GM19035 (cell line): ENCODE data around the gene TOLLIP.
"Not testable (repeated sequence)": the region's sequence is repeated elsewhere in the genome, so short reads cannot be mapped to it uniquely, and the experiment has no call there.

Source experiments
- ATAC-seq: cut with Tn5 transposase; IDR thresholded peaks from one replicate; pipeline ENCODE4 v1.9.1; 2021; ENCODE audit not compliant: unreplicated experiment

The TOLLIP gene

GRCh38 chr11:1267441-1268100, 41.9 kb downstream of the TOLLIP start:
- ATAC-seq, result no peak

DNA sequence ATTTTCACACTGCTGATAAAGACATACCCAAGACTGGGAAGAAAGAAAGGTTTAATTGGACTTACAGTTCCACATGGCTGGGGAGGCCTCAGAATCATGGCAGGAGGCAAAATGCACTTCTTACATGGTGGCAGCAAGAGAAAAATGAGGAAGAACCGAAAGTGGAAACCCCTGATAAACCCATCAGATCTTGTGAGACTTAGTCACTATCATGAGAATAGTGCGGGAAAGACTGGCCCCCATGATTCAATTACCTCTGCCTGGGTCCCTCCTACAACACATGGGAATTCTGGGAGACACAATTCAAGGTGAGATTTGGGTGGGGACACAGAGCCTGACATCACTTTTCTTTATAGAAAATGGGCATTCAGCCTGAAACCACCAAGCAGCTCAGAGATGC, 42.5 kb downstream of the TOLLIP start:
- ATAC-seq, result not testable (repeated sequence)

- not testable (repeated sequence) for ATAC-seq
Observed at GRCh38 chr11:1265480-1265879, 44.0 kb downstream of the TOLLIP start.

- not testable (repeated sequence) for ATAC-seq
Observed at GRCh38 chr11:1264444-1264843, 45.0 kb downstream of the TOLLIP start.

DNA sequence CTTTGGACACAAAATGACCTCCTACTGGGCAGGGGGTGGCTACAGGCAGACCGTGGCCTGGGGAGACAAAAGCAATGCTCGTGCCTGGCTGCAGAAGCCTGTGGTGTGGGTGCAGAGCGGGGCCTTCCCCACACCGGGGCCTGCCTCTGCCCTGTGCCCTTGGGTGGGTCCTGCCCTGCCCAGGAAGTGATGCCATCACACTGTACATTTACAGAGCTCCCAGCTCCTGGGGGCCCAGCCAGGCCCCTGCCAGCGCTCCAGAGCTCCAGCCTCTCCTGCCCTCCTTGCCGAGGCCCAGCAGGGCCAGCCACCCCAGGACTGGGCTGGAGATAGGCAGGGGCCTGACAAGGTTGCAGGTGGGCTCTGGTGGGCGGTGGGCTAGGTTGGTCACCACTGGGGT, 46.4 kb downstream of the TOLLIP start:
- no peak for ATAC-seq

GRCh38 chr11:1262172-1263006, 47.0 kb downstream of the TOLLIP start:
- ATAC-seq, result peak; percentile 86

GRCh38 chr11:1261241-1262071, 48.0 kb downstream of the TOLLIP start:
- ATAC-seq, result no peak

- no peak for ATAC-seq
Observed at GRCh38 chr11:1260620-1261019, 48.8 kb downstream of the TOLLIP start.

DNA sequence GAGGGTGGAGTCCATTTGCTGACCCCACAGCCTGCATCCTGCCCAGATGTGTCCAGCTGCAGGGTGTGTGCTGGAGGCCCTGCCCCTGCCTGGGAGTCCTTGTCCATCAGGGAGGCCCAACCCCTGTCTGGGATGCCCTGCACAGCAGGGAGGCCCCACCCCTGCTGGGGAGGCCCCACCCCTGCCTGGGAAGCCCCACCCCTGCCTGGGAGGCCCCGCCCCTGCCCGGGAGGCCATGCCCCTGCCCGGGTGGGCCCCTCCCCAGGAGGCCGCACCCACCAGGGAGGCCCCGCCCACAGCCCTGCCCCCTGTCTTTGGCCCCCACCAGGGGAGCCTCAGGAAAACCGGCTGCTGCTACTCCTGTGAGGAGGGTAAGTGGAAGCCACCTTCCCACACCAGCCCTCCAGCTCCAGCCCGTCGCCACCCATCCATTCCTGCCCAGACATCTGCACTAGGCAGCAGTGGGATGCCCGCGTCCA, 49.4 kb downstream of the TOLLIP start:
- no peak for ATAC-seq

DNA sequence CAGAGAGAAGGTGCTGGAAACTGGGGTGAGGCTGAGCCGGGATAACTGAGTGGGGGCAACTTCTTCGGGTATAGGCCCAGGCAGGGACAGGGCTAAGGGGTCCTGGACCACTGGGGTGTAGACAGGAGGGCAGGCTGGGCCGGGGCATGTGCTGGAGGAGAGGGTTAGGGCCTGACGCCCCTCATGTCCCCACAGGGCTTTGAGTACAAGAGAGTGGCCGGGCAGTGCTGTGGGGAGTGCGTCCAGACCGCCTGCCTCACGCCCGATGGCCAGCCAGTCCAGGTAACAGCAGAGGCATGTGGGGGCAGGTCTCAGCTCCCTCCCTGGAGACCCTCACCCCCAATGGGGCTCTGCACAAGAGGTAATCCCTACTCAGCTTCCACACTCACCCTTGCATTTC, 49.9 kb downstream of the TOLLIP start:
- ATAC-seq, result no peak

DNA sequence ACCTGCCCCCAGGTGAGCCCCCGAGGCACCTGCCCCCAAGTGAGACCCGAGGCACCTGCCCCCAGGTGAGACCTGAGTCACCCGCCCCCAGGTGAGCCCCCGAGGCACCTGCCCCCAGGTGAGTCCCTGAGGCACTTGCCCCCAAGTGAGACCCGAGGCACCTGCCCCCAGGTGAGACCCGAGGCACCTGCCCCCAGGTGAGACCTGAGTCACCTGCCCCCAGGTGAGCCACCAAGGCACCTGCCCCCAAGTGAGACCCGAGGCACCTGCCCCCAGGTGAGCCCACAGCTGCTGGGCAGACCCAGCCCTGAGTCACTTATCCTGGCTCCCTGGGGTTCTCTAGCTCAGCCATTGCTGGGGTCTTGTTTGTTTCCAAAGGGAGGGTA, 50.4 kb downstream of the TOLLIP start:
- no peak for ATAC-seq

DNA sequence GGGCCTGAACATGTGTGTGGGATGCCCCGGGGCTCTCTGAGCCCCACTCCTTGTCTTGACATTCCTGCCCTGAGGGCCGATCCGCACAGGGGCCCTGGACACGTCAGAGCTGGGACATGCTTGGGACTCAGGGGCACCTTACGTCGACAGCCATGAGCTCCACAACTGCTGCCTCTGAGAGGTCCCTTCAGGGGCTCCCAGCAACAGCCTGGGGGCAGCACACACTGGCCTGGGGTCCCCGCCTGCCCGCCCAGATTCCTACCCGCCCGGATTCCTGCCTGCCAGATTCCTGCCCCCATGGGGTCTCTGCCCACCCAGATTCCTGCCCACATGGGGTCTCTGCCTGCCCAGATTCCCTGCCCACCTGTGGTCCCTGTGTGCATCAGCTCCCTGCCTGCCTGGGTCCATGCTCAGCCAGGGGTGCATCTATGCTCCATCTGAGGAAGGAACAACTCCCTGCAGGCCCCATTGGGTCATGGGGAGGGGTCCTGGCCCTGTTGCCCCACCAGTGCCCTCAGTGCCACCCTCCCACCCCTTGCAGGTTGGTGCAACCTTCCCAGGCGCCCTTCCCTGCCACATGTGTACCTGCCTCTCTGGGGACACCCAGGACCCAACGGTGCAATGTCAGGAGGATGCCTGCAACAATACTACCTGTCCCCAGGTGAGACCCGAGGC, 50.9 kb downstream of the TOLLIP start:
- ATAC-seq, result no peak

GRCh38 chr11:1257916-1258315, 51.5 kb downstream of the TOLLIP start:
- no peak for ATAC-seq

DNA sequence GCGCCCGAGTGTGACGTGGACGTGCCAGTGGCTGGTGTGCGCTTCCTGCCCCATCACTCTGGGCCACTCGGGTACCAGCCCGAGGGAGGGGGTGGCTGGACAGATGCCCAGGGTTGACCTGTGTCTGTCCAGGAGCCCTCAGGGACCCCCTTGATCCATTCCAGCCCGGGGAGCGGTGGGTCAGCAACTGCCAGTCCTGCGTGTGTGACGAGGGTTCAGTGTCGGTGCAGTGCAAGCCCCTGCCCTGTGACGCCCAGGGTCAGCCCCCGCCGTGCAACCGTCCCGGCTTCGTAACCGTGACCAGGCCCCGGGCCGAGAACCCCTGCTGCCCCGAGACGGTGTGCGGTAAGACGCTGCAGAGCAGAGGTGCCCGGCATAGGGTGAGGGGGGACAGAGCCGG, 52.1 kb downstream of the TOLLIP start:
- ATAC-seq, result no peak

DNA sequence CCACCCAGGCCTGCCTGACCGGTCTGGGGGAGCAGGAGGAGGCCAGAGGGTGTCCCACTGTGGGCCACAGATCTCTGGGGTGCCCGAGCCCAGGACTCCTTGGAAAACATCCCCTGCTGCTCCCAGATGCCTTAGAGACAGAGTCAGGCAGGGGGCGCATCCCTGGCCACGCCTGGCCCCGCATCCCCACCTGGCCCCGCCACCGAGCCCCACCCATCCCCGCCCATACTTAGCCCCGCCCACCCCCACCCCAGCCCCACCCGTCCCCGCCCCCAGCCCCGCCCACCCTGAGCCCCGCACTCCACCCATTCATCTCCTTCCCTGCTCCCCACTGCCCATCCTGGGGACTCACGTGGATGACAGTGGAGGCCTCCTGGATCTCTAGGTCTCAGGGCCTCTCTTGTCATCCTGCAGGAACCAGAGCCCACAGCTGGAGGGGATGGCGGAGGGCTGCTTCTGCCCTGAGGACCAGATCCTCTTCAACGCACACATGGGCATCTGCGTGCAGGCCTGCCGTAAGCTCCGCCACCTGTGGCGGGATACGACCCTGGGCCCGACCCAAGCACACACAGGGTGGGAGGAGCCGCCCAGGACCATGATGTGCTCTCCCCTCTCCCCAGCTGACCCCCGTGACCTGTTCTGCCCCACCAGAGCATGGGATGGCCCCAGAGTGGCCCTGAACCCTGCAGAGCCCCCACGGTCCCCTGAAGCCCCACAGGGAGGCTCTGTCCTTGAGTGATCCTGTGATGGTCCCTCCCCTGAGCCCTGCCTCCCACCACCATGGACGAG, 53.0 kb downstream of the TOLLIP start:
- ATAC-seq, result no peak

- no peak for ATAC-seq
Observed at GRCh38 chr11:1255151-1255550, 54.3 kb downstream of the TOLLIP start.

- no peak for ATAC-seq
Observed at GRCh38 chr11:1254733-1255132, 54.7 kb downstream of the TOLLIP start.

GRCh38 chr11:1254086-1254648, 55.3 kb downstream of the TOLLIP start:
- ATAC-seq, result no peak

DNA sequence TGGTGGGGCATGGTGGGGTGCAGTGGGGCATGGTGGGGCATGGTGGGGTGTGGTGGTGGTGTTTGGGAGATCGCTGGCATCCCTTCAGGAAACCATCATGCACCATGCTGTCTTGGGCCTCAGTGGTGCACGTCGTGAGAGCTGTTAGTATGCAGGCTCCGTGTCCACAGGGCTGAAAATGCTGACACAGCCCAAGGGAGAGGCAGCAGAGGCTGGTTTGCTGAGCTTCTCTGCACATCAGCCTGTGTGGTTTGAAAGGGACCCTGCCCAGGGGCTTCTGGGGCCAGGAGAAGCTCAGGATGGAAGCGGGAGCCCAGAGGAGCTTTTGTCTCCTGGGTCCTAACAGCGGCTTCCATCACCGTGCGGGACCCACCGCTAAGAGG, 56.3 kb downstream of the TOLLIP start:
- ATAC-seq, result no peak
